Fibroblast of lung (primary cell): ENCODE data around the gene ZNF691.

ENCODE experiments used
- EZH2 ChIP-seq: IDR thresholded peaks from 2 replicates; pipeline ENCODE4 v1.5.1; 2012; ENCODE audit warnings: low read length, control low read depth, mild to moderate bottlenecking; ENCODE audit errors: missing control alignments
- TF ChIP-seq, protein P1 (sequence below), 2 donors: IDR thresholded peaks in 1 of 2; conservative IDR thresholded peaks in 1 of 2; 1 replicate in 1 of 2; 2 replicates in 1 of 2; pipeline ENCODE4 v1.5.1; 2011 to 2012; ENCODE audit warnings: low read length in 2 of 2, control low read depth in 1 of 2, inconsistent platforms in 1 of 2, low read depth in 1 of 2, mild to moderate bottlenecking in 1 of 2

DNA sequence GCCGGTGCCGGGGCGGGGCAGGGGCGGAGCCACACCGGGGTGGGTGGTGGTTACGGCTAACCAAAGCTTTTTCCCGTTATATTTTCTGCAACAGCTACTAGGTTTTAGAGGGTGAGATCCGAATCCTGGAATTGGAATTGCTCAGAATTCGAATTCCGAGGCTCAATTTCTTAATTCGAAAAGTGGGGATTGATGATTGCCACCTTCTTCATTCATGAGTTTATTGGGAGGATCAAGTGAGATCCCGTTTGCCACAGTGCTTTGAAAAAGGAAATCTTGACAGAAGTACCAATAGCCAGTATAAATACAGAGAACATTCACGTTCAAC lies 29.0 kb upstream of the ZNF691 start:
- TF ChIP-seq, protein P1, sequence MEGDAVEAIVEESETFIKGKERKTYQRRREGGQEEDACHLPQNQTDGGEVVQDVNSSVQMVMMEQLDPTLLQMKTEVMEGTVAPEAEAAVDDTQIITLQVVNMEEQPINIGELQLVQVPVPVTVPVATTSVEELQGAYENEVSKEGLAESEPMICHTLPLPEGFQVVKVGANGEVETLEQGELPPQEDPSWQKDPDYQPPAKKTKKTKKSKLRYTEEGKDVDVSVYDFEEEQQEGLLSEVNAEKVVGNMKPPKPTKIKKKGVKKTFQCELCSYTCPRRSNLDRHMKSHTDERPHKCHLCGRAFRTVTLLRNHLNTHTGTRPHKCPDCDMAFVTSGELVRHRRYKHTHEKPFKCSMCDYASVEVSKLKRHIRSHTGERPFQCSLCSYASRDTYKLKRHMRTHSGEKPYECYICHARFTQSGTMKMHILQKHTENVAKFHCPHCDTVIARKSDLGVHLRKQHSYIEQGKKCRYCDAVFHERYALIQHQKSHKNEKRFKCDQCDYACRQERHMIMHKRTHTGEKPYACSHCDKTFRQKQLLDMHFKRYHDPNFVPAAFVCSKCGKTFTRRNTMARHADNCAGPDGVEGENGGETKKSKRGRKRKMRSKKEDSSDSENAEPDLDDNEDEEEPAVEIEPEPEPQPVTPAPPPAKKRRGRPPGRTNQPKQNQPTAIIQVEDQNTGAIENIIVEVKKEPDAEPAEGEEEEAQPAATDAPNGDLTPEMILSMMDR (conservative IDR thresholded peaks at IDR 0.05 in 1 of 2, IDR thresholded peaks at IDR 0.05 in 1 of 2; ENCODE audit: low read depth in 1 of 2, low read length in 2 of 2) = no peak
- no peak for TF ChIP-seq EZH2
